A204.1 (cell line): ENCODE results near the gene PCDHA2.
"Not testable (repeated sequence)": the region's sequence is repeated elsewhere in the genome, so short reads cannot be mapped to it uniquely, and the experiment has no call there.

ENCODE experiments used
- FAIRE-seq: peaks from 2 replicates; lab custom pipeline; 2012; peaks lifted over from hg19 to GRCh38; lab: Jason Lieb, UNC

PCDHA2 gene

GRCh38 chr5:140794595-140795258 lies at the start of gene PCDHA2:
Gene PCDHA2, plus strand, starts transcription at chr5:140794852.
- FAIRE-seq: peak; percentile 93

GRCh38 chr5:140753561-140753960 lies 41.1 kb upstream of the PCDHA2 start:
- FAIRE-seq: no peak

GRCh38 chr5:140764177-140764973 lies 30.3 kb upstream of the PCDHA2 start:
- peak; percentile 21 for FAIRE-seq

DNA sequence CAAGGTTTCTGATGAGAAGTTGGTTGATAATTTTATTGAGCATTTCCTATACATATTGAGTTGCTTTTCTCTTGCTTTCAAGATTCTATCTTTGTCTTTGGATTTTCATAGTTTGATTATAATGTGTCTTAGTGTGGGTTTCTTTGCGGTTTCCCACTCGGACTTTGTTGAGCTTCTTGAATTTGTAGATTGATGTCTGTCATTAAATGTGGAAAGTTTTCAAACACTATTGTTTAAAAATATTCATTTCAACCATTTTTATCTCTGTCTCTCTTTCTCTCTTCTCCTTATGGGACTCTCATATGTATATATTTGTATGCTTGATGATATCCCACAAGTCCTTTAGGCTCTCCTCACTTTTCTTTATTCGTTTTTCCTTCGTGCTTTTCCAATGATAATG lies 27.2 kb upstream of the PCDHA2 start:
- FAIRE-seq: no peak

GRCh38 chr5:140780512-140780911 lies 14.1 kb upstream of the PCDHA2 start:
- FAIRE-seq: no peak

GRCh38 chr5:140785905-140786686 lies 8.6 kb upstream of the PCDHA2 start, which contains the start of gene PCDHA1:
Gene PCDHA1, plus strand, starts transcription at chr5:140786140.
- no peak for FAIRE-seq

- not testable (repeated sequence) for FAIRE-seq
Measured at GRCh38 chr5:140787422-140787821, 7.2 kb upstream of the PCDHA2 start.

DNA sequence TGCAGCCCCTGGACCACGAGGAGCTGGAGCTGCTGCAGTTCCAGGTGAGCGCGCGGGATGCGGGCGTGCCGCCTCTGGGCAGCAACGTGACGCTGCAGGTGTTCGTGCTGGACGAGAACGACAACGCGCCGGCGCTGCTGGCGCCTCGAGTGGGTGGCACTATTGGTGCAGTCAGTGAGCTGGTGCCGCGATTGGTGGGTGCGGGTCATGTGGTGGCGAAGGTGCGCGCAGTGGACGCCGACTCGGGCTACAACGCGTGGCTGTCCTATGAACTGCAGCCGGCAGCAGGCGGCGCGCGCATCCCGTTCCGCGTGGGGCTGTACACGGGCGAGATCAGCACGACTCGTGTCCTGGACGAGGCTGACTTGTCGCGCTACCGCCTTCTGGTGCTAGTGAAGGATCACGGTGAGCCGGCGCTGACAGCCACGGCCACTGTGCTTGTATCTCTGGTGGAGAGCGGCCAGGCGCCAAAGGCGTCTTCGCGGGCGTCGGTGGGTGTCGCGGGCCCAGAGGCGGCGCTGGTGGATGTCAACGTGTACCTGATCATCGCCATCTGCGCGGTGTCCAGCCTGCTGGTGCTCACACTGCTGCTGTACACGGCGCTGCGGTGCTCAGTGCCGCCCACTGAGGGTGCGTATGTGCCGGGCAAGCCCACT lies 6.7 kb upstream of the PCDHA2 start:
- FAIRE-seq: not testable (repeated sequence)

DNA sequence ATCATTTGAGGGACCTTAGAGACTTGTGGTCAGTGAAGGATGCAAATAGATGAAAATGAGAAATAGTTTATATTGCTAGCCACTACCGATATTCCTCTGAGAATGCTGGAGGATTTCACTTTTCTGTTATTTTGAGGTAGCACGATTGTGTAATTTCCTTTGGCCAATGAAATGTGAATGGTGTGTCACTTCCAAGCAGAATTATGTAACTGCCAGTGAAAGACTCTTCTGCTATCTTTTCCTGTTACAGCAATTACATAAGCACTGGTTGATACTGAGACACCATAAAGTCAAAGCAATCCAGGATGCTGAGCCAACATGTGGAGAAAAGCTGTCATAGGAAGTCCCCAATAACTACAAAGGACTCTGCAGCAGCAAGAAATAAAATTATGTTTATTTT lies 3.6 kb upstream of the PCDHA2 start:
- no peak for FAIRE-seq

- FAIRE-seq: no peak
Measured at GRCh38 chr5:140795259-140795641, 598 bp downstream of the PCDHA2 start.

GRCh38 chr5:140796072-140796717 lies 1.5 kb downstream of the PCDHA2 start:
- not testable (repeated sequence) for FAIRE-seq

DNA sequence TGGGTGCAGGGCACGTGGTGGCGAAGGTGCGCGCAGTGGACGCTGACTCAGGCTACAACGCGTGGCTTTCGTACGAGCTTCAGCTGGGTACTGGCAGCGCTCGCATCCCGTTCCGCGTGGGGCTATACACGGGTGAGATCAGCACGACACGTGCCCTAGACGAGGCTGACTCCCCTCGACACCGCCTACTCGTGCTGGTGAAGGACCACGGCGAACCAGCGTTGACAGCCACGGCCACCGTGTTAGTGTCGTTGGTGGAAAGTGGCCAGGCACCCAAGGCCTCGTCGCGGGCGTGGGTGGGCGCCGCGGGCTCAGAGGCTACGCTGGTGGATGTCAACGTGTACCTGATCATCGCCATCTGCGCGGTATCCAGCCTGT lies 2.1 kb downstream of the PCDHA2 start:
- no peak for FAIRE-seq

DNA sequence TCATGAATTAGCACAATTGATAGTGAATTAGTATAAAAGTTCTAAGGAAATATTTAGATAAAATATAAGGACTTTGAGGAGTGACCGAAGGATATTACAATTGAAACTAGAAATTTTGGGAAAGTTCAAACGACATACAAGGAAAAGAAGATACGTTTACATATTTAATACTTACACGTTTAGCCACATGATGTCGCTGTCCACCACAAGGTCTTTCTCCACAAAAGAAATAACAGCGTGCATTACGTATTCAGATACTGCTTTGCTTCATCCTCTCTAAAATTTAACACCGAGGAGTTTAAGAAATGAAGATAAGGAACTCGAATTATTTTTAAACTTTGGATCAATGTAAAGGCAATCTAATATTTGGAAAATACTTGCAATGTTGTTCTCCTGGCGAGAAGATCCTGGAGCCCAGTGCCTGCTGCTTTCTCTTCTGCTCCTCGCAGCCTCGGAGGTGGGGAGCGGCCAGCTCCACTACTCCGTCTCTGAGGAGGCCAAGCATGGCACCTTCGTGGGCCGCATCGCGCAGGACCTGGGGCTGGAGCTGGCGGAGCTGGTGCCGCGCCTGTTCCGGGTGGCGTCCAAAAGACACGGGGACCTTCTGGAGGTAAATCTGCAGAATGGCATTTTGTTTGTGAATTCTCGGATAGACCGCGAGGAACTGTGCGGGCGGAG lies 6.3 kb downstream of the PCDHA2 start, which contains the start of gene PCDHA3:
Gene PCDHA3, plus strand, starts transcription at position 242 of the 678 bp plus-strand sequence.
- no peak for FAIRE-seq

DNA sequence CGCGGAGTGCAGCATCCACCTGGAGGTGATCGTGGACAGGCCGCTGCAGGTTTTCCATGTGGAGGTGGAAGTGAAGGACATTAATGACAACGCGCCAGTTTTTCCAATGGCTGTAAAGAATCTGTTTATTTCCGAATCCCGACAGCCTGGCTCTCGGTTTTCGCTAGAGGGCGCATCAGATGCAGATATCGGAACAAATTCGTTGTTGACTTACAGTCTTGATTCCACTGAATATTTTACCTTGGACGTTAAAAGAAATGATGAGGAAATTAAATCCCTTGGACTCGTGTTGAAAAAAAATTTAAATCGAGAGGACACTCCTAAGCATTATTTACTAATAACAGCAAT lies 6.8 kb downstream of the PCDHA2 start:
- no peak for FAIRE-seq

DNA sequence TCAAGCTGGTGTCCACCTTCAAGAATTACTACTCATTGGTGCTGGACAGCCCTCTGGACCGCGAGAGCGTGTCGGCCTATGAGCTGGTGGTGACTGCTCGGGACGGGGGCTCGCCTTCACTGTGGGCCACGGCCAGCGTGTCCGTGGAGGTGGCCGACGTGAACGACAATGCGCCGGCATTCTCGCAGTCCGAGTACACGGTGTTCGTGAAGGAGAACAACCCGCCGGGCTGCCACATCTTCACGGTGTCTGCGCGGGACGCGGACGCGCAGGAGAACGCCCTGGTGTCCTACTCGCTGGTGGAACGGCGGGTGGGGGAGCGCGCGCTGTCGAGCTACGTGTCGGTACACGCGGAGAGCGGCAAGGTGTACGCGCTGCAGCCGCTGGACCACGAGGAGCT lies 7.7 kb downstream of the PCDHA2 start:
- not testable (repeated sequence) for FAIRE-seq

GRCh38 chr5:140802781-140803271 lies 8.2 kb downstream of the PCDHA2 start:
- no peak for FAIRE-seq

DNA sequence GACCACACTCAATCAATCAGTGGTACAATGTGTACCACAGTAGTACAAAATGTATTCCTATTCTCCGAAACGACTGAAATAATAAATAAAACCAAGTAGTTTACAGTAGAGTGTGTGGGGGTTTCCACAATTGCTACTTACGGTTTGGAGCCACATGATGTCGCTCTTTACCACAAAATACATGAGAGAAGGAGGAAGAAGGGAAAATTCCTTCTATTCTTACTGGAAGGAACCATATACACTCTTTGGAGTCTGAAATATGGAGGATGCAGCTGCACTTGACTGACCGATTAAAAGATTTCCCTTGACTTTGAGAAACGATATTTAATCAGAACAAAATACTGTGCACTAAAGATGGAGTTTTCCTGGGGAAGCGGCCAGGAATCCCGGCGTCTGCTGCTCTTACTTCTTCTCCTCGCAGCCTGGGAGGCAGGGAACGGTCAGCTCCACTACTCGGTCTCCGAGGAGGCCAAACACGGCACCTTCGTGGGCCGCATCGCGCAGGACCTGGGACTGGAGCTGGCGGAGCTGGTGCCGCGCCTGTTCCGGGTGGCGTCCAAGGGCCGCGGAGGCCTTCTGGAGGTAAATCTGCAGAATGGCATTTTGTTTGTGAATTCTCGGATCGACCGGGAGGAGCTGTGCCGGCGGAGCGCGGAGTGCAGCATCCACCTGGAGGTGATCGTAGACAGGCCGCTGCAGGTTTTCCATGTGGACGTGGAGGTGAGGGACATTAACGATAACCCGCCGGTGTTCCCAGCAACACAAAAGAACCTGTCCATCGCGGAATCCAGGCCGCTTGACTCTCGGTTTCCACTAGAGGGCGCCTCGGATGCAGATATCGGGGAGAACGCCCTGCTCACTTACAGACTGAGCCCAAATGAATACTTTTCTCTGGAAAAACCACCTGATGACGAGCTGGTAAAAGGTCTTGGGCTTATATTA lies 12.5 kb downstream of the PCDHA2 start, which contains the start of gene PCDHA4:
Gene PCDHA4, plus strand, starts transcription at position 235 of the 942 bp plus-strand sequence.
- peak; percentile 96 for FAIRE-seq

DNA sequence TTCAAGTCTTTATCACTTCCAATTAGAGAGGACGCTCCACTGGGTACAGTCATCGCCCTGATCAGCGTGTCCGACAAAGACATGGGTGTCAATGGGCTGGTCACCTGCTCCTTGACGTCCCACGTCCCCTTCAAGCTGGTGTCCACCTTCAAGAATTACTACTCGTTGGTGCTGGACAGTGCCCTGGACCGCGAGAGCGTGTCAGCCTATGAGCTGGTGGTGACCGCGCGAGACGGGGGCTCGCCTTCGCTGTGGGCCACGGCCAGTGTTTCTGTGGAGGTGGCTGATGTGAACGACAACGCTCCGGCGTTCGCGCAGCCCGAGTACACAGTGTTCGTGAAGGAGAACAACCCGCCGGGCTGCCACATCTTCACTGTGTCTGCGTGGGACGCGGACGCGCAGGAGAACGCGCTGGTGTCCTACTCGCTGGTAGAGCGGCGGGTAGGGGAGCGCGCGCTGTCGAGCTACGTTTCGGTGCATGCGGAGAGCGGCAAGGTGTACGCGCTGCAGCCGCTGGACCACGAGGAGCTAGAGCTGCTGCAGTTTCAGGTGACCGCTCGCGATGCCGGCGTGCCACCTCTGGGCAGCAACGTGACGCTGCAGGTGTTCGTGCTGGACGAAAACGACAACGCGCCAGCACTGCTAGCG lies 13.7 kb downstream of the PCDHA2 start:
- FAIRE-seq: not testable (repeated sequence)

- FAIRE-seq: no peak
Measured at GRCh38 chr5:140808889-140809291, 14.2 kb downstream of the PCDHA2 start.
